K562 (cell line): ENCODE results near the gene FAR1. TPM values are rescaled to one million over a fixed set of nuclear protein-coding genes. Genes with fewer than 3 reads are reported as not detected.
A peak's percentile ranks its signal among the peaks of the same experiment; 100 is the strongest.

ENCODE experiments used
- ATF1 ChIP-seq, 2 experiments: fragments of 450-650 bp in 1 of 2; IDR thresholded peaks; 2 replicates each; pipeline ENCODE4 v1.6.1; 2016; ENCODE audit warnings: missing compliant biosample characterization in 1 of 2, missing genetic modification characterization in 1 of 2
- ATF7 ChIP-seq: fragments of 450-650 bp; IDR thresholded peaks from 2 replicates; pipeline ENCODE4 v1.7.1; 2014; ENCODE audit warnings: mild to moderate bottlenecking, moderate library complexity
- CTBP1 ChIP-seq: fragments of 450-650 bp; IDR thresholded peaks from 2 replicates; pipeline ENCODE4 v1.6.1; 2016; ENCODE audit warnings: borderline replicate concordance
- MAFF ChIP-seq: IDR thresholded peaks from 2 replicates; pipeline ENCODE4 v1.6.1; 2012; ENCODE audit warnings: low read length, improper control_type of control experiment
- MTA3 ChIP-seq: fragments of 450-650 bp; formaldehyde crosslinking; IDR thresholded peaks from 2 replicates; pipeline ENCODE4 v1.6.1; 2017; ENCODE audit warnings: mild to moderate bottlenecking, borderline replicate concordance
- NCOA6 ChIP-seq: fragments of 450-650 bp; IDR thresholded peaks from 2 replicates; pipeline ENCODE4 v1.6.1; 2017; ENCODE audit warnings: mild to moderate bottlenecking
- NFYB ChIP-seq: IDR thresholded peaks from 2 replicates; pipeline ENCODE4 v1.6.1; 2011; ENCODE audit warnings: mild to moderate bottlenecking, moderate library complexity; ENCODE audit not compliant: insufficient read length; ENCODE audit errors: extremely low read depth
- PHF21A ChIP-seq: fragments of 450-650 bp; IDR thresholded peaks from 2 replicates; pipeline ENCODE4 v1.6.1; 2017; ENCODE audit warnings: low read depth, borderline replicate concordance
- SRF ChIP-seq, 2 experiments: fragments of 250-450, 450-650 bp in 1 of 2; sonication (Bioruptor Pico) in 1 of 2; sonication (generic) in 1 of 2; formaldehyde crosslinking; IDR thresholded peaks; 2 replicates each; pipeline versions ENCODE4 v1.5.0 to v1.5.1; 2020 to 2022; ENCODE audit warnings: mild to moderate bottlenecking in 1 of 2, missing genetic modification reagents in 1 of 2
- TCF3 ChIP-seq: sonication (generic); formaldehyde crosslinking; IDR thresholded peaks from 2 replicates; pipeline ENCODE4 v1.4.0; 2020; ENCODE audit warnings: mild to moderate bottlenecking, missing genetic modification reagents
- TEAD4 ChIP-seq, 2 experiments: sonication (generic) in 1 of 2; formaldehyde crosslinking in 1 of 2; IDR thresholded peaks; 2 replicates each; pipeline versions ENCODE4 v1.6.1 to v1.8.0; 2012 to 2022; ENCODE audit warnings: borderline replicate concordance in 1 of 2, inconsistent platforms in 1 of 2, low read length in 1 of 2, mild to moderate bottlenecking in 1 of 2, missing genetic modification reagents in 1 of 2
- ZBTB17 ChIP-seq: fragments of 450-650 bp; formaldehyde crosslinking; IDR thresholded peaks from 2 replicates; pipeline ENCODE4 v1.4.0; 2020; ENCODE audit warnings: mild to moderate bottlenecking
- ZNF561 ChIP-seq: fragments of 450-650 bp; formaldehyde crosslinking; conservative IDR thresholded peaks from 2 replicates; pipeline ENCODE4 v1.4.0; 2020; ENCODE audit warnings: mild to moderate bottlenecking, moderate library complexity
- polyA plus RNA-seq, 8 experiments: library from polyadenylated mRNA; depleted of rRNA in 4 of 8; stranded (reverse) in 5 of 8; unstranded in 3 of 8; fragments of >200 nt; fragmentation: Nextera tagmentation in 2 of 8; fragmentation: Illumina TruSeq in 1 of 8; extraction: Ambion mirVana in 2 of 8; extraction: Trizol in 1 of 8; gene quantifications; 2 replicates each; pipeline versions ENCODE4 v1.2.1 to v1.2.3, GENCODE V29; 2011 to 2014; ENCODE audit warnings: inconsistent platforms in 1 of 8, missing spikeins in 1 of 8
- total RNA-seq, 7 experiments: library from RNA; depleted of rRNA in 6 of 7; stranded (reverse); fragments of >200 nt in 6 of 7; fragmentation: Illumina TruSeq in 2 of 7; extraction: Trizol in 2 of 7; gene quantifications; 2 replicates each; pipeline versions ENCODE4 v1.2.1 to v1.2.3, GENCODE V29; 2011 to 2021; ENCODE audit warnings: low replicate concordance in 1 of 7
- TF ChIP-seq, protein P1 (sequence below), 2 experiments: IDR thresholded peaks; 2 replicates each; pipeline ENCODE4 v1.6.1; 2012; ENCODE audit warnings: improper control_type of control experiment in 2 of 2, low read depth in 2 of 2, low read length in 2 of 2, borderline replicate concordance in 1 of 2
- TF ChIP-seq, protein P2 (sequence below): fragments of 450-650 bp; formaldehyde crosslinking; IDR thresholded peaks from 2 replicates; pipeline ENCODE4 v1.4.0; 2020; ENCODE audit warnings: mild to moderate bottlenecking
- TF ChIP-seq, protein P3 (sequence below): sonication (generic); formaldehyde crosslinking; IDR thresholded peaks from 2 replicates; pipeline ENCODE4 v1.8.0; 2023; ENCODE audit warnings: mild to moderate bottlenecking, missing genetic modification reagents
- TF ChIP-seq, protein P4 (sequence below), 2 experiments: fragments of 450-650 bp; conservative IDR thresholded peaks; 2 replicates each; pipeline ENCODE4 v1.6.1; 2017; ENCODE audit warnings: mild to moderate bottlenecking in 2 of 2, moderate library complexity in 2 of 2

Gene FAR1
- total and polyA plus RNA-seq, 9 of the 15 experiments (the other 6 are each of a cell fraction or from before 2014, with no cell fraction given), result 17.7 to 88.2 (median 52.6) TPM

DNA sequence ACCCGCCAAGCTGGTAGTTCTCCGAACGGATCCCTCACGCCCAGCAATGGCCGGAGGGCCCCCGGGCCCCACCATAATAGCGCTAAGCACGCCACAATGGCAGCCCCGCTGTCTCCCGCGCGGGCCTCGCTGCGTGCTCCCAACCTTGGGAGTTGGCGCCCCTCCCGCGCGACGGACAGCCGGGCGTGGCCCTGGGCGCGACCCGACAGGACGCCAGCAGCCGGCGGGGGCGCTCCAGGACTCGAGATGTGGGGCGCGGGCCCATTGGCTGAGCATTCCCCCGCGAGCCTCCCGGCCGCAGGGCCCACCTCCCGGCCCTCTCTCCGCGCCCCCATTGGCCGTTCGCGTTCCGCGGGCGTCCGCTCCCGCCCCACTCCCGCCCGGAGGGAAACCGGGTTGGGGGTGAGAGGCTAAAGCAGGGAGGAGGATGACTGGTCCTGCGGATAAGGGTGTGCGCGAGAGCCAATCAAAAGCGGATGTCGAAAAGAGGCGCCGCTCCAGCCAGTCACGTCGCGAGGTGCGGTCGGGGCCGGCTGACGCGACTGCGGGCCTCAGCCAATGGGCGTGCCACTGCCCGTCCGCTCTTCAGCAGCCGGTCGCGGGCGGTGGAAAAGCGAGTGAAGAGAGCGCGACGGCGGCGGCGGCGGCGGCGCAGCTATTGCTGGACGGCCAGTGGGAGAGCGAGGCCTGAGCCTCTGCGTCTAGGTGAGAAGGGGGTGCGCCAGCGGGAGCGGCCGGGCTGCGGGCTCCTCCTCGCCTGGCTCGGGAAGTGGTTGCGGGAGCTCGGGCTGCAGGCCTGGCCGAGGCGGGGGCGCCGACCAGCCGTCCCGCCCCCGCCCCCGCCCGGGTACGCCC is at the start of gene FAR1 (continued):
- TF ChIP-seq, protein P1, sequence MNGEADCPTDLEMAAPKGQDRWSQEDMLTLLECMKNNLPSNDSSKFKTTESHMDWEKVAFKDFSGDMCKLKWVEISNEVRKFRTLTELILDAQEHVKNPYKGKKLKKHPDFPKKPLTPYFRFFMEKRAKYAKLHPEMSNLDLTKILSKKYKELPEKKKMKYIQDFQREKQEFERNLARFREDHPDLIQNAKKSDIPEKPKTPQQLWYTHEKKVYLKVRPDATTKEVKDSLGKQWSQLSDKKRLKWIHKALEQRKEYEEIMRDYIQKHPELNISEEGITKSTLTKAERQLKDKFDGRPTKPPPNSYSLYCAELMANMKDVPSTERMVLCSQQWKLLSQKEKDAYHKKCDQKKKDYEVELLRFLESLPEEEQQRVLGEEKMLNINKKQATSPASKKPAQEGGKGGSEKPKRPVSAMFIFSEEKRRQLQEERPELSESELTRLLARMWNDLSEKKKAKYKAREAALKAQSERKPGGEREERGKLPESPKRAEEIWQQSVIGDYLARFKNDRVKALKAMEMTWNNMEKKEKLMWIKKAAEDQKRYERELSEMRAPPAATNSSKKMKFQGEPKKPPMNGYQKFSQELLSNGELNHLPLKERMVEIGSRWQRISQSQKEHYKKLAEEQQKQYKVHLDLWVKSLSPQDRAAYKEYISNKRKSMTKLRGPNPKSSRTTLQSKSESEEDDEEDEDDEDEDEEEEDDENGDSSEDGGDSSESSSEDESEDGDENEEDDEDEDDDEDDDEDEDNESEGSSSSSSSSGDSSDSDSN (IDR thresholded peaks at IDR 0.05; ENCODE audit: borderline replicate concordance in 1 of 2, low read depth in 2 of 2, low read length in 2 of 2), result 0 out of 4 replicates have a peak, but pooled peaks of 1 of the 2 experiments have one; percentile 34
- no peak for TF ChIP-seq MAFF
- TF ChIP-seq NCOA6, result peak; percentile 66
- no peak for TF ChIP-seq TEAD4 (IDR thresholded peaks at IDR 0.05; ENCODE audit: low read length)
- 0 out of 2 replicates have a peak, but pooled peaks have one; percentile 52 for TF ChIP-seq TEAD4 (CRISPR knock-in tag; IDR thresholded peaks at IDR 0.05; ENCODE audit: borderline replicate concordance)
- peak in 1 of 2 experiments; percentile 58; a peak in 2 of 4 replicates for TF ChIP-seq SRF (CRISPR knock-in tag; IDR thresholded peaks at IDR 0.05)
- TF ChIP-seq ATF1 (CRISPR knock-in tag; IDR thresholded peaks at IDR 0.05), result no peak; the same call in 1 of the 2 replicates
- TF ChIP-seq ATF1 (tag; IDR thresholded peaks at IDR 0.05), result peak; percentile 96
- TF ChIP-seq, protein P2, sequence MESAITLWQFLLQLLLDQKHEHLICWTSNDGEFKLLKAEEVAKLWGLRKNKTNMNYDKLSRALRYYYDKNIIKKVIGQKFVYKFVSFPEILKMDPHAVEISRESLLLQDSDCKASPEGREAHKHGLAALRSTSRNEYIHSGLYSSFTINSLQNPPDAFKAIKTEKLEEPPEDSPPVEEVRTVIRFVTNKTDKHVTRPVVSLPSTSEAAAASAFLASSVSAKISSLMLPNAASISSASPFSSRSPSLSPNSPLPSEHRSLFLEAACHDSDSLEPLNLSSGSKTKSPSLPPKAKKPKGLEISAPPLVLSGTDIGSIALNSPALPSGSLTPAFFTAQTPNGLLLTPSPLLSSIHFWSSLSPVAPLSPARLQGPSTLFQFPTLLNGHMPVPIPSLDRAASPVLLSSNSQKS (CRISPR knock-in tag), result no peak
- TF ChIP-seq ZNF561 (CRISPR knock-in tag), result no peak
- TF ChIP-seq MTA3, result peak; percentile 60; the same call in 1 of the 2 replicates
- TF ChIP-seq ZBTB17, result peak; percentile 49; the same call in 1 of the 2 replicates
- 0 out of 2 replicates have a peak, but pooled peaks have one; percentile 37 for TF ChIP-seq TCF3 (CRISPR knock-in tag)
- peak; percentile 88 for TF ChIP-seq CTBP1
- peak; percentile 77 for TF ChIP-seq ATF7
- TF ChIP-seq, protein P3, sequence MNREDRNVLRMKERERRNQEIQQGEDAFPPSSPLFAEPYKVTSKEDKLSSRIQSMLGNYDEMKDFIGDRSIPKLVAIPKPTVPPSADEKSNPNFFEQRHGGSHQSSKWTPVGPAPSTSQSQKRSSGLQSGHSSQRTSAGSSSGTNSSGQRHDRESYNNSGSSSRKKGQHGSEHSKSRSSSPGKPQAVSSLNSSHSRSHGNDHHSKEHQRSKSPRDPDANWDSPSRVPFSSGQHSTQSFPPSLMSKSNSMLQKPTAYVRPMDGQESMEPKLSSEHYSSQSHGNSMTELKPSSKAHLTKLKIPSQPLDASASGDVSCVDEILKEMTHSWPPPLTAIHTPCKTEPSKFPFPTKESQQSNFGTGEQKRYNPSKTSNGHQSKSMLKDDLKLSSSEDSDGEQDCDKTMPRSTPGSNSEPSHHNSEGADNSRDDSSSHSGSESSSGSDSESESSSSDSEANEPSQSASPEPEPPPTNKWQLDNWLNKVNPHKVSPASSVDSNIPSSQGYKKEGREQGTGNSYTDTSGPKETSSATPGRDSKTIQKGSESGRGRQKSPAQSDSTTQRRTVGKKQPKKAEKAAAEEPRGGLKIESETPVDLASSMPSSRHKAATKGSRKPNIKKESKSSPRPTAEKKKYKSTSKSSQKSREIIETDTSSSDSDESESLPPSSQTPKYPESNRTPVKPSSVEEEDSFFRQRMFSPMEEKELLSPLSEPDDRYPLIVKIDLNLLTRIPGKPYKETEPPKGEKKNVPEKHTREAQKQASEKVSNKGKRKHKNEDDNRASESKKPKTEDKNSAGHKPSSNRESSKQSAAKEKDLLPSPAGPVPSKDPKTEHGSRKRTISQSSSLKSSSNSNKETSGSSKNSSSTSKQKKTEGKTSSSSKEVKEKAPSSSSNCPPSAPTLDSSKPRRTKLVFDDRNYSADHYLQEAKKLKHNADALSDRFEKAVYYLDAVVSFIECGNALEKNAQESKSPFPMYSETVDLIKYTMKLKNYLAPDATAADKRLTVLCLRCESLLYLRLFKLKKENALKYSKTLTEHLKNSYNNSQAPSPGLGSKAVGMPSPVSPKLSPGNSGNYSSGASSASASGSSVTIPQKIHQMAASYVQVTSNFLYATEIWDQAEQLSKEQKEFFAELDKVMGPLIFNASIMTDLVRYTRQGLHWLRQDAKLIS (CRISPR knock-in tag), result peak; percentile 47; the same call in 1 of the 2 replicates
- peak; percentile 93; the same call in 1 of the 2 replicates for TF ChIP-seq PHF21A
- peak; percentile 78 for TF ChIP-seq NFYB
- TF ChIP-seq, protein P4, sequence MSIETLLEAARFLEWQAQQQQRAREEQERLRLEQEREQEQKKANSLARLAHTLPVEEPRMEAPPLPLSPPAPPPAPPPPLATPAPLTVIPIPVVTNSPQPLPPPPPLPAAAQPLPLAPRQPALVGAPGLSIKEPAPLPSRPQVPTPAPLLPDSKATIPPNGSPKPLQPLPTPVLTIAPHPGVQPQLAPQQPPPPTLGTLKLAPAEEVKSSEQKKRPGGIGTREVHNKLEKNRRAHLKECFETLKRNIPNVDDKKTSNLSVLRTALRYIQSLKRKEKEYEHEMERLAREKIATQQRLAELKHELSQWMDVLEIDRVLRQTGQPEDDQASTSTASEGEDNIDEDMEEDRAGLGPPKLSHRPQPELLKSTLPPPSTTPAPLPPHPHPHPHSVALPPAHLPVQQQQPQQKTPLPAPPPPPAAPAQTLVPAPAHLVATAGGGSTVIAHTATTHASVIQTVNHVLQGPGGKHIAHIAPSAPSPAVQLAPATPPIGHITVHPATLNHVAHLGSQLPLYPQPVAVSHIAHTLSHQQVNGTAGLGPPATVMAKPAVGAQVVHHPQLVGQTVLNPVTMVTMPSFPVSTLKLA (conservative IDR thresholded peaks at IDR 0.05), result peak in 1 of 2 experiments; percentile 54; a peak in 2 of 4 replicates
